K562 (cell line): ENCODE measurements around the gene RIOX2. TPM values are rescaled to one million over a fixed set of nuclear protein-coding genes. Genes with fewer than 3 reads are reported as not detected.
A peak's percentile ranks its signal among the peaks of the same experiment; 100 is the strongest.

Experiments
- ATAC-seq: fragments of 200-7000 bp; cut with Tn5 transposase; 3 replicates; pipeline ENCODE4 v1.9.1; 2020; ENCODE audit warnings: moderate library complexity
- BruUV-seq: library from RNA; stranded (reverse); fragments of 400-500 nt; replicated peaks from 2 replicates; lab custom pipeline; 2021; lab: Mats Ljungman, UMichigan
- CTCF ChIA-PET: fragments of 300-600 bp; formaldehyde crosslinking; extraction: SDS; loops from one replicate; lab custom pipeline; 2021; ENCODE audit warnings: low intra/inter-chr PET ratio; lab: Yijun Ruan, JAX
- POLR2A ChIA-PET: fragments of 300-600, 350-650 bp; sonication (Branson Sonifier 250); formaldehyde crosslinking; extraction: SDS; loops from one replicate; lab custom pipeline; 2021; ENCODE audit warnings: antibody characterized with exemption, inconsistent platforms; lab: Yijun Ruan, JAX
- DNase-seq, 4 experiments: peaks; one replicate each; pipeline versions ENCODE4 v3.0.0 to v3.0.0-alpha.2; 2011 to 2018; ENCODE audit warnings: low spot score in 3 of 4, mixed read lengths in 3 of 4; ENCODE audit errors: extremely low read depth in 1 of 4
- FAIRE-seq: peaks from 2 replicates; lab custom pipeline; 2011; peaks lifted over from hg19 to GRCh38; lab: Jason Lieb, UNC
- H2AFZ ChIP-seq: 2 replicates; pipeline ENCODE4 v1.6.0; 2011; ENCODE audit warnings: low read depth, low read length, control low read depth, inconsistent platforms
- H3K27ac ChIP-seq: fragments of 200-600 bp; 3 replicates; pipeline ENCODE4 v1.8.0; 2011; ENCODE audit warnings: low read depth, mild to moderate bottlenecking, control low read depth, inconsistent platforms, low read length, moderate library complexity, mixed read lengths; ENCODE audit errors: extremely low read depth
- H3K27me3 ChIP-seq, 2 experiments: fragments of 300-600 bp in 1 of 2; 2 replicates in 1 of 2; 3 replicates in 1 of 2; pipeline versions ENCODE4 v1.6.0 to v1.8.0; 2011; ENCODE audit warnings: inconsistent platforms in 2 of 2, low read length in 2 of 2, mild to moderate bottlenecking in 1 of 2, mixed read lengths in 1 of 2, moderate library complexity in 1 of 2; ENCODE audit not compliant: control insufficient read depth in 2 of 2, insufficient read depth in 2 of 2
- H3K36me3 ChIP-seq: fragments of 300-600 bp; 3 replicates; pipeline ENCODE4 v1.8.0; 2011; ENCODE audit warnings: mild to moderate bottlenecking, low read length, inconsistent platforms; ENCODE audit not compliant: control insufficient read depth, insufficient read depth
- H3K4me1 ChIP-seq, 2 experiments: fragments of 200-600 bp in 1 of 2; replicated peaks in 1 of 2; 2 replicates in 1 of 2; 3 replicates in 1 of 2; pipeline versions ENCODE4 v1.5.1 to v1.8.0; 2011; ENCODE audit warnings: inconsistent platforms in 2 of 2, low read length in 2 of 2, mild to moderate bottlenecking in 1 of 2, mixed read lengths in 1 of 2, moderate library complexity in 1 of 2; ENCODE audit not compliant: control insufficient read depth in 2 of 2, insufficient read depth in 2 of 2
- H3K4me2 ChIP-seq: 2 replicates; pipeline ENCODE4 v1.6.1; 2011; ENCODE audit warnings: low read length, control low read depth, inconsistent platforms, mixed read lengths; ENCODE audit not compliant: insufficient read depth
- H3K4me3 ChIP-seq: fragments of 200-600 bp; sonication (generic), shearing (Covaris generic); 2 replicates; pipeline ENCODE4 v1.5.1; 2016; ENCODE audit warnings: control low read depth, inconsistent platforms
- H3K79me2 ChIP-seq: fragments of 200-600 bp; 3 replicates; pipeline ENCODE4 v1.8.0; 2011; ENCODE audit warnings: low read length, inconsistent platforms; ENCODE audit not compliant: control insufficient read depth, insufficient read depth
- H3K9ac ChIP-seq, 2 experiments: 2 replicates each; pipeline versions ENCODE4 v1.6.0 to v1.6.1; 2011; ENCODE audit warnings: low read depth in 2 of 2, low read length in 2 of 2, control low read depth in 1 of 2, inconsistent platforms in 1 of 2, mild to moderate bottlenecking in 1 of 2, mixed read lengths in 1 of 2; ENCODE audit not compliant: insufficient read depth in 1 of 2
- H3K9me1 ChIP-seq: one replicate; pipeline ENCODE4 v1.6.0; 2011; ENCODE audit warnings: inconsistent platforms, mild to moderate bottlenecking, low read length, moderate library complexity; ENCODE audit not compliant: control insufficient read depth, insufficient read depth
- H3K9me3 ChIP-seq: replicated peaks from 2 replicates; pipeline ENCODE4 v1.5.1; 2011; ENCODE audit warnings: low read depth, low read length, inconsistent platforms; ENCODE audit not compliant: control insufficient read depth, insufficient read depth
- H4K20me1 ChIP-seq: replicated peaks from 2 replicates; pipeline ENCODE4 v1.6.1; 2011; ENCODE audit warnings: low read length, inconsistent platforms, mixed read lengths; ENCODE audit not compliant: control insufficient read depth, insufficient read depth
- ATF7 ChIP-seq: fragments of 450-650 bp; IDR thresholded peaks from 2 replicates; pipeline ENCODE4 v1.7.1; 2014; ENCODE audit warnings: mild to moderate bottlenecking, moderate library complexity
- CBFA2T3 ChIP-seq: fragments of 450-650 bp; IDR thresholded peaks from 2 replicates; pipeline ENCODE4 v1.6.1; 2017
- EHMT2 ChIP-seq: fragments of 450-650 bp; IDR thresholded peaks from 2 replicates; pipeline ENCODE4 v1.6.1; 2018; ENCODE audit warnings: antibody characterized with exemption
- PRMT5 ChIP-seq: sonication (generic); formaldehyde crosslinking; IDR thresholded peaks from 2 replicates; pipeline ENCODE4 v1.5.0; 2020; ENCODE audit warnings: missing genetic modification reagents
- RFX1 ChIP-seq: fragments of 450-650 bp; IDR thresholded peaks from 2 replicates; pipeline ENCODE4 v1.6.1; 2016; ENCODE audit warnings: mild to moderate bottlenecking, moderate library complexity
- ZNF175 ChIP-seq: fragments of 200-800 bp; sonication (Bioruptor generic); IDR thresholded peaks from 2 replicates; pipeline ENCODE4 v1.6.1; 2016; ENCODE audit warnings: low read depth, mild to moderate bottlenecking, missing genetic modification characterization, missing compliant biosample characterization
- WGBS: fragments of 100-300 bp; shearing (Covaris generic); methylation state at CpG from one replicate; pipeline ENCODE4 v1.1.6; 2016; ENCODE audit warnings: low coverage, mixed read lengths; ENCODE audit not compliant: insufficient coverage; ENCODE audit errors: missing lambda C conversion rate; 5-methylcytosine and 5-hydroxymethylcytosine counted together
- in situ Hi-C: fragments of 300-500 bp; cut with MboI; formaldehyde crosslinking; loops from 4 replicates; pipeline ENCODE4 v1.15.0; 2018; ENCODE audit warnings: inconsistent platforms, mixed read lengths
- intact Hi-C: fragments of 100-400 bp; cut with micrococcal nuclease; formaldehyde crosslinking; loops from 2 replicates; pipeline ENCODE4 v1.14.2; 2022
- polyA plus RNA-seq, 8 experiments: library from polyadenylated mRNA; depleted of rRNA in 4 of 8; stranded (reverse) in 5 of 8; unstranded in 3 of 8; fragments of >200 nt; fragmentation: Nextera tagmentation in 2 of 8; fragmentation: Illumina TruSeq in 1 of 8; extraction: Ambion mirVana in 2 of 8; extraction: Trizol in 1 of 8; gene quantifications; 2 replicates each; pipeline versions ENCODE4 v1.2.1 to v1.2.3, GENCODE V29; 2011 to 2014; ENCODE audit warnings: inconsistent platforms in 1 of 8, missing spikeins in 1 of 8
- total RNA-seq, 7 experiments: library from RNA; depleted of rRNA in 6 of 7; stranded (reverse); fragments of >200 nt in 6 of 7; fragmentation: Illumina TruSeq in 2 of 7; extraction: Trizol in 2 of 7; gene quantifications; 2 replicates each; pipeline versions ENCODE4 v1.2.1 to v1.2.3, GENCODE V29; 2011 to 2021; ENCODE audit warnings: low replicate concordance in 1 of 7

RIOX2 gene
- total and polyA plus RNA-seq, 9 of the 15 experiments (the other 6 are each of a cell fraction or from before 2014, with no cell fraction given), result 22.2 to 56.0 (median 32.6) TPM

- DNase-seq (no peak), ATAC-seq (no peak), FAIRE-seq (no peak)
- no peak overlapping the region for H3K27ac ChIP-seq
- CTCF ChIA-PET, result no interaction called here
- BruUV-seq, result no TSS peak
- in situ Hi-C loops (no loop called here), intact Hi-C loops (no loop called here)
- H3K4me3 ChIP-seq, result no peak overlapping the region
- no peaks in the 10 kb centered on the region for H3K79me2 ChIP-seq
- WGBS, result no CpG with 5 or more reads among the region's 1 CpG
- TF ChIP-seq RFX1 (peak; percentile 19; the same call in 1 of the 2 replicates), CBFA2T3 (peak; percentile 40), ZNF175 (CRISPR knock-in tag) (no peak)
- H3K27me3 ChIP-seq, result no peaks in the 10 kb centered on the region
- H3K36me3 ChIP-seq, result no peaks in the 10 kb centered on the region; the same call in 2 of the 3 replicates
- no peaks in the 10 kb centered on the region for H4K20me1 ChIP-seq
- no peaks in the 10 kb centered on the region for H3K9me1 ChIP-seq
- no peaks in the 10 kb centered on the region for H3K9me3 ChIP-seq
- no peak overlapping the region for H2AFZ ChIP-seq
- H3K9ac ChIP-seq, result no peak overlapping the region
- POLR2A ChIA-PET, result interaction anchor here (0.6 to 1.3 kb wide), 2 partner anchors 12 to 25 kb away, joined by 3 to 5 read pairs; no protein-coding TSS in a partner anchor
- H3K4me1 ChIP-seq, result peaks cover 0 to 18% of the 10 kb centered on the region in 2 experiments; a peak in 2 of 5 replicates
- no peak overlapping the region for H3K4me2 ChIP-seq
Observed at GRCh38 chr3:97935842-97936241, 36.4 kb downstream of the RIOX2 start.

- Histone ChIP-seq H3K9me3 (no peaks in the 10 kb centered on the region), H4K20me1 (no peaks in the 10 kb centered on the region), H3K27me3 (no peaks in the 10 kb centered on the region), H2AFZ (no peak overlapping the region), H3K9me1 (no peaks in the 10 kb centered on the region), H3K4me3 (no peak overlapping the region), H3K79me2 (no peaks in the 10 kb centered on the region), H3K27ac (no peak overlapping the region), H3K36me3 (no peaks in the 10 kb centered on the region; the same call in 2 of the 3 replicates), H3K4me2 (no peak overlapping the region), H3K4me1 (peaks cover 0 to 18% of the 10 kb centered on the region in 2 experiments; a peak in 2 of 5 replicates), H3K9ac (no peak overlapping the region)
- in situ Hi-C loops, result no loop called here
- DNase-seq (no peak), ATAC-seq (no peak), FAIRE-seq (no peak)
- ChIA-PET CTCF (no interaction called here), POLR2A (interaction anchor here (1.3 kb wide), 1 partner anchor 24 kb away, joined by 5 read pairs; no protein-coding TSS in a partner anchor)
- 46% methylated on average over 3 of the region's 3 CpGs for WGBS
- TF ChIP-seq PRMT5 (CRISPR knock-in tag) (no peak), ATF7 (no peak), EHMT2 (no peak)
- intact Hi-C loops, result no loop called here
- no TSS peak for BruUV-seq
Observed at GRCh38 chr3:97934980-97935695, 37.1 kb downstream of the RIOX2 start.
